Vagina (tissue), 2 donors: ENCODE measurements around the gene SGK1. TPM values are rescaled to one million over a fixed set of nuclear protein-coding genes. Genes with fewer than 3 reads are reported as not detected.

ENCODE experiments used
- DNase-seq, 2 donors: peaks; one replicate each; pipeline ENCODE4 v3.0.0-alpha.2; 2017; ENCODE audit errors: extremely low spot score in 2 of 2
- H3K27ac ChIP-seq: fragments of 200-600 bp; sonication (generic); one replicate; pipeline ENCODE4 v1.5.1; 2019
- H3K27me3 ChIP-seq: fragments of 200-600 bp; sonication (generic); one replicate; pipeline ENCODE4 v1.5.1; 2019
- H3K36me3 ChIP-seq, 2 donors: fragments of 200-600 bp; sonication (generic); one replicate each; pipeline ENCODE4 v1.5.1; 2017 to 2019
- H3K4me1 ChIP-seq: fragments of 200-600 bp; sonication (generic); one replicate; pipeline ENCODE4 v1.5.1; 2019
- H3K4me3 ChIP-seq, 2 donors: fragments of 200-600 bp; sonication (generic); 1 replicate in 1 of 2; 2 replicates in 1 of 2; pipeline ENCODE4 v1.5.1; 2016 to 2019
- H3K9me3 ChIP-seq: fragments of 200-600 bp; sonication (generic); one replicate; pipeline ENCODE4 v1.5.1; 2019
- CTCF ChIP-seq, 3 experiments: fragments of 450-650 bp in 2 of 3; fragments of 200-600 bp in 1 of 3; sonication (generic) in 1 of 3; IDR thresholded peaks; one replicate each; pipeline ENCODE4 v1.5.1; 2017 to 2019; ENCODE audit warnings: antibody characterized with exemption in 3 of 3, mild to moderate bottlenecking in 2 of 3, moderate library complexity in 2 of 3
- POLR2A ChIP-seq, 2 donors: fragments of 450-650 bp; IDR thresholded peaks; one replicate each; pipeline ENCODE4 v1.6.1; 2017; ENCODE audit warnings: antibody characterized with exemption in 2 of 2, mild to moderate bottlenecking in 2 of 2, moderate library complexity in 2 of 2
- POLR2AphosphoS5 ChIP-seq, 2 donors: sonication (generic); formaldehyde crosslinking; IDR thresholded peaks; one replicate each; pipeline ENCODE4 v1.9.0; 2017; ENCODE audit warnings: antibody characterized with exemption in 2 of 2, mild to moderate bottlenecking in 2 of 2, low read depth in 1 of 2; ENCODE audit not compliant: insufficient read depth in 1 of 2
- intact Hi-C: fragments of 100-400 bp; cut with DNase I; formaldehyde crosslinking; loops from one replicate; pipeline ENCODE4 v1.15.1; 2023
- total RNA-seq: library from RNA; depleted of rRNA; stranded (reverse); fragments of >200 nt; gene quantifications from one replicate; pipeline ENCODE4 v1.2.3, GENCODE V29; 2016

The SGK1 gene
- total RNA-seq, 1 donor from 2014 or later: 608 TPM

- H3K27me3 ChIP-seq: no peaks in the 10 kb centered on the region
- DNase-seq: no peak
- no peak overlapping the region for H3K27ac ChIP-seq
- peaks cover 10% of the 10 kb centered on the region for H3K4me1 ChIP-seq
- H3K36me3 ChIP-seq: no peaks in the 10 kb centered on the region
- no peak overlapping the region for H3K4me3 ChIP-seq
- no peaks in the 10 kb centered on the region for H3K9me3 ChIP-seq
- TF ChIP-seq CTCF (IDR thresholded peaks at IDR 0.05): no peak
- TF ChIP-seq POLR2AphosphoS5 (IDR thresholded peaks at IDR 0.05; ENCODE audit: insufficient read depth in 1 of 2, low read depth in 1 of 2): no peak
- TF ChIP-seq POLR2A (IDR thresholded peaks at IDR 0.05): no peak
- intact Hi-C loops: no loop called here
These were observed 45.5 kb downstream of the SGK1 start for GRCh38 chr6:134272374-134272773.

- TF ChIP-seq CTCF (IDR thresholded peaks at IDR 0.05) (no peak), POLR2AphosphoS5 (IDR thresholded peaks at IDR 0.05; ENCODE audit: insufficient read depth in 1 of 2, low read depth in 1 of 2) (peak; percentile 43 to 49)
- peak in 1 of 2 donors; percentile 90 for DNase-seq
- Histone ChIP-seq H3K4me1 (peaks cover 12% of the 10 kb centered on the region), H3K27me3 (no peaks in the 10 kb centered on the region), H3K27ac (peak overlapping the region; percentile 45), H3K4me3 (no peak overlapping the region), H3K9me3 (no peaks in the 10 kb centered on the region), H3K36me3 (no peaks in the 10 kb centered on the region)
- intact Hi-C loops: no loop called here
These were observed 50.0 kb downstream of the SGK1 start for GRCh38 chr6:134267917-134268361.

- no peak for DNase-seq
- H3K27ac ChIP-seq: no peak overlapping the region
- intact Hi-C loops: no loop called here
- H3K9me3 ChIP-seq: no peaks in the 10 kb centered on the region
- no peaks in the 10 kb centered on the region for H3K36me3 ChIP-seq
- no peak for TF ChIP-seq POLR2AphosphoS5 (IDR thresholded peaks at IDR 0.05; ENCODE audit: insufficient read depth in 1 of 2, low read depth in 1 of 2)
- no peak for TF ChIP-seq CTCF (IDR thresholded peaks at IDR 0.05)
- no peak for TF ChIP-seq POLR2A (IDR thresholded peaks at IDR 0.05)
- H3K4me1 ChIP-seq: peaks cover 12% of the 10 kb centered on the region
- no peaks in the 10 kb centered on the region for H3K27me3 ChIP-seq
- H3K4me3 ChIP-seq: no peak overlapping the region
These were observed 51.1 kb downstream of the SGK1 start for GRCh38 chr6:134266776-134267175.

- intact Hi-C loops: no loop called here
- DNase-seq: no peak
- Histone ChIP-seq H3K27me3 (no peaks in the 10 kb centered on the region), H3K36me3 (no peaks in the 10 kb centered on the region), H3K4me3 (no peak overlapping the region), H3K4me1 (no peaks in the 10 kb centered on the region), H3K27ac (no peak overlapping the region), H3K9me3 (no peaks in the 10 kb centered on the region)
- no peak for TF ChIP-seq POLR2A (IDR thresholded peaks at IDR 0.05)
- TF ChIP-seq POLR2AphosphoS5 (IDR thresholded peaks at IDR 0.05; ENCODE audit: insufficient read depth in 1 of 2, low read depth in 1 of 2): no peak
- no peak for TF ChIP-seq CTCF (IDR thresholded peaks at IDR 0.05)
These were observed 56.1 kb downstream of the SGK1 start for GRCh38 chr6:134261766-134262165.

- DNase-seq: no peak
- Histone ChIP-seq H3K4me1 (no peaks in the 10 kb centered on the region), H3K27me3 (no peaks in the 10 kb centered on the region), H3K9me3 (no peaks in the 10 kb centered on the region), H3K27ac (no peak overlapping the region), H3K4me3 (no peak overlapping the region), H3K36me3 (no peaks in the 10 kb centered on the region)
- intact Hi-C loops: no loop called here
- no peak for TF ChIP-seq POLR2A (IDR thresholded peaks at IDR 0.05)
- TF ChIP-seq POLR2AphosphoS5 (IDR thresholded peaks at IDR 0.05; ENCODE audit: insufficient read depth in 1 of 2, low read depth in 1 of 2): no peak
- no peak for TF ChIP-seq CTCF (IDR thresholded peaks at IDR 0.05)
These were observed 59.0 kb downstream of the SGK1 start for GRCh38 chr6:134258849-134259306.
